Hematopoietic multipotent progenitor cell treated with erythropoietin and hydrocortisone succinate and interleukin-3 and kit ligand, for 15 days (in vitro differentiated cells): ENCODE data around the gene PNMT.

ENCODE experiments used
- DNase-seq: peaks from one replicate; pipeline ENCODE4 v3.0.0-alpha.2; 2015; ENCODE audit warnings: low spot score

The PNMT gene

GRCh38 chr17:39653662-39654331 is 14.5 kb upstream of the PNMT start:
- peak; percentile 80 for DNase-seq

GRCh38 chr17:39655105-39655504 is 13.1 kb upstream of the PNMT start:
- DNase-seq = no peak

- DNase-seq = no peak
Measured at GRCh38 chr17:39658346-39658745, 9.9 kb upstream of the PNMT start.

GRCh38 chr17:39658760-39659159 is 9.5 kb upstream of the PNMT start:
- no peak for DNase-seq

GRCh38 chr17:39659279-39660010 is 8.8 kb upstream of the PNMT start:
- no peak for DNase-seq

GRCh38 chr17:39660011-39660360 is 8.3 kb upstream of the PNMT start:
- DNase-seq = no peak

- no peak for DNase-seq
Measured at GRCh38 chr17:39660397-39661385, 7.6 kb upstream of the PNMT start.

- DNase-seq = no peak
Measured at GRCh38 chr17:39661744-39662541, 6.3 kb upstream of the PNMT start.

- DNase-seq = no peak
Measured at GRCh38 chr17:39662551-39663339, 5.5 kb upstream of the PNMT start.

- no peak for DNase-seq
Measured at GRCh38 chr17:39663340-39663687, 4.9 kb upstream of the PNMT start.

GRCh38 chr17:39663688-39664580 is 4.3 kb upstream of the PNMT start:
- no peak for DNase-seq

- DNase-seq = no peak
Measured at GRCh38 chr17:39664581-39665561, 3.4 kb upstream of the PNMT start, which contains the start of gene TCAP. TCAP (plus strand) TSS chr17:39665349; CDS start chr17:39665360, 11 bp downstream.

GRCh38 chr17:39665642-39666224 is 2.5 kb upstream of the PNMT start:
- no peak for DNase-seq

GRCh38 chr17:39666231-39666600 is 2.0 kb upstream of the PNMT start:
- no peak for DNase-seq

- no peak for DNase-seq
Measured at GRCh38 chr17:39666601-39667261, 1.5 kb upstream of the PNMT start.

- no peak for DNase-seq
Measured at GRCh38 chr17:39667262-39667944, 850 bp upstream of the PNMT start.
